Islet of Langerhans (tissue), 1 donor: ENCODE measurements around the gene RSPH3.
"Not testable (repeated sequence)": the region's sequence is repeated elsewhere in the genome, so short reads cannot be mapped to it uniquely, and the experiment has no call there.

Experiments used
- FAIRE-seq: peaks from one replicate; lab custom pipeline; 2011; peaks lifted over from hg19 to GRCh38; lab: Jason Lieb, UNC

The RSPH3 gene

DNA sequence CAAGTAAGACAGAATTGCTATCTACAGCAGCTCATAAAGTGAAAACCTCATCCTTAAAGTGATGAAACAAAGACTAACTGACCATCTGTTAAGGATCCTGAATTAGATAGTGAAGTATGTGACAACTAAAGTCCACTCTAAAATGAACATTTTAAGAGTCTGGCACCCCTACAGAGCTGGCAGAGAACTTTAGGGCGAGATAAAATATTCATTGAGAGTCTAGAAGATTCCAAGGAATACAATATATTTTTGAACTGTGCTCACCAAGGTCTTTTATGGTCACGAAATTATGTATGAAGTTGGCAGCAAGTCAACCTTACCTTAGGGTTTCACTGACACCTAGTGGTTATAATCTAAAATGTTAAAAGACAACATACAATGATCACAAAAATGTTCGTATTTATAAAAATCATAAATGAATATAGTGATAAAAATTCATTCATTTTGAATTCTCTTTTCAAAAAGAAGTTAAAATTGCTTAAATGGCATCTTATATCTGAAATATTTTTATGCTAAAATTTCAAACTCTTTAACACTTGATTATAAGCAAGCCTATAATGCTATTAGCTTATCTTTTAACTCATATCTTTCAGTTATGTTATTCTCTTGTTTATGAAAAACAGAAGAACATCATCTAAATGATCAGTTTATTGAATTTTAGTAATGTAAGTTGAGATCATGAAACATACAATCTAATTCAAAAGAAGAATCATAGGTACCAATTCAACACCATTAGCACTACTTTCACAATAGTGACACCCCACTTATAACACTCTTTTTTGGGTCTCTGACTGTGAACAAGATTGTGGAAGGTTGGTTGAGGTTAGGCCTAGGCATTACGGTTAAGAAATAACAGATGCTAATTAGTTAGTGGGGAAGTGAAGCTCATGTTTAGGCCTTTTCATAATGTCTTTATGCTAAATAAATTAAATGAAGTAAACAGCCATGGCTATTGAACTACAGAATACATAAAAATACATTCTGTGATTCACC is 27.5 kb downstream of the RSPH3 start:
- peak; percentile 100 for FAIRE-seq

DNA sequence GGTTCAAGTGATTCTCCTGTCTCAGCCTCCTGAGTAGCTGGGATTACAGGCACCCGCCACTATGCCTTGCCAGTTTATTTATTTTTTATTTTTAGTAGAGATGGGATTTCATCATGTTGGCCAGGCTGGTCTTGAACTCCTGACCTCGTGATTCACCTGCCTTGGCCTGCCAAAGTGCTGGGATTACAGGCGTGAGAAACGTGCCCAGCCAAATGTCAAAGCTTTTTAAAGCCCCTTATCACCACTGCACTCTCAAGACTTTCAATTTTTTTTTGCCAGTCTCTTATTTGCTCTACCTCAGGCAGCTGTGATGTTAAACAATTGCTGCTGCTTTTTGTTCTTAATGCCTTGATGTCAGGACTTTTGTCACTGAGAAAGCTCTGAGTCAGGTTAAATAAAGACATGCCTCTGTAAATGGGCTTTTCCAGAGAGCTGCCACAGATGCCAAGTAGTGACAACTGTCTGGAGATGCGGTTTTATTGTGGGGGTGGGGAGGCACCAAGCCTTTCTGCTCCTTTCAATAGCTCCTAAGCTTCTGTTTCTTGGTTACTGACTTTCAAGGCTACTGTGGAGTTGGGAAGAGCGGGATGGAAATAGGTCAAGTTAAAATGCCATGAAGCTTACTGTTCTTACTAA is 29.2 kb downstream of the RSPH3 start:
- no peak for FAIRE-seq

DNA sequence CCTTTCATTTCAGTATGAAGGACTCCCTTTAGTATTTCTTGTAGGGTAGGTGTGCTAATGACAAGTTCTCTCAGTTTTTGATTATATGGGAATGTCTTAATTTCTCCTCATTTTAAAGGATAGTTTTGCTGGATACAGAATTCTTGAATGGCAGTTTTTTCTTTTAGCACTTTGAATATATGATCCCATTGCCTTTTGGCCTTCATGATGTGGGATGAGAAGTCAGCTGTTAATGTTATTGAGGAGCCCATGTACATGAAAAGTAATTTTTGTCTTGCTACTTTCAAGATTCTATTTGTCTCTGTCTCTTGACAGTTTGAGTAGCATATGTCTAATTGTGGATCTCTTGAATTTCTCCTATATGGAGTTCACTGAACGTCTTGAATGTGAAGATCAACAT is 30.9 kb downstream of the RSPH3 start:
- FAIRE-seq, result no peak

DNA sequence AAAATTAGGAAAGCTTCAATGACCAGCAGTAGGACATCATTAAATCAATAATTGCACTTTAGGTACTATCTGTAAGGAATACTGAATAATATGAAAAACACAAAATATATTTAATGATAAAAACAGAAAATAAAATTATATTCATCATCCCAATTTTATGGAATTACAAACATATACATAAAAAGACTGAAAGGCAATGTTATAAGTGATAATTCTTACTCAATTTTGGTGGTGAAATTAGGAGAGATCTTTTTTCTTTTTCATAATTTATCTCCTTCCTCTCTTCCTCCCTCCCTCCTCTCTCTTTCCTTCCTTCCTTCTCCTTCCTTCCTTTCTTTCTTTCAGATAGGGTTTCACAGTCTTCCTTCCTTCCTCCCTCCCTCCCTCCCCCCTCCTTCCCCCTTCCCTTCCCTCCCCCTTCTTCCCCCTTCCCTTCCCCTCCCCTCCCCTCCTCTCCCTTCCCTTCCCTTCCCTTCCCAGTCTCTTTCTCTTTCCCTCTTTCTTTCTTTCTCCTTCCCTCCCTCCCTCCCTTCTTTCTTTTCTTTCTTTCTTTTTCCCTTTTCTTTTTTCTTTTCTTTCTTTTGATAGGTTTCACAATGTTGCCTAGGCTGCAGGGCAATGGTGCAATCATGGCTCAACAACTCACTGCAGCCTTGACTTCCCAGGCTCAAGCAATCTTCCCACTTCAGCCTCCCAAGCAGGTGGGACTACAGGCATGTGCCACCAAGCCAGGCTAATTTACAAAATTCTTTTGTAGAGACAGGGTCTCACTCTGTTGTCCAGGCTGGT is 36.8 kb downstream of the RSPH3 start:
- FAIRE-seq, result no peak

DNA sequence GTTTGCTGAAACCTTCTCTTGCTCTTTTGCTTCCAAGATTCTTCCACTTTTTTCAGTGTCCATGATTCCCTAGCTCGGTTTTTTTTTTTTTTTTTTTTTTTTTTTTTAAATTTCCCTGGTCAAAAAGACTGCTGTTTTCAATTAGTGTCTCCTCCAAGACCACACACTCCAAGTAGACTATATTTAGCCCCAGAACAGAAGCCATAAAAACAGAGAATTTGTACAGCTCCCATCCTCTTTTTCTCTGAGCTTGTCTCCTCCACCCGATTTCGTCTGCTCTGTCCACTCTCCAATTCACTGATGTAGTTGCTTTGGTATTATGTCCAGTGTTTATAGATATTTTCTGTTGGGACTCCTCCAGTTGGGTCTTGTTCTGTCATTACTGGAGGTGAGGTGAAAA is 37.6 kb downstream of the RSPH3 start:
- no peak for FAIRE-seq

DNA sequence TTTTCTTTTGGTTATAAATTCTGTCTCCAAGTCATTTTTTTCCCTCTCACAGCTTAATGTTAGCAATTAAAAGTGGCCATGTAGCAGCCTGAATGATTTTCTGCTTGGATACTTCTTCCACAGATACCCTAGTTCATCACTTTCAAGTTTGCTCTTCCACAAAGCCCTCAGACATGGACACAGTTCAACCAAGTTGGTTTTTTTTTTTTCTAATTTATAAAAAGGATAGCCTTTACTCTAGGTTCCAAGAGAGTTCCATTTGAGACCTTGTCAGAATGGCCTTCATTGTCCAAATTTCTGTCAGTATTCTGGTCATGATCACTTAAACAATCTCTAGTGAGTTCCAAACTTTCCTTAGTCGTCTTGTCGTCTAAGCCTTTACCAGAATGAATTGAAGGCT is 40.0 kb downstream of the RSPH3 start:
- FAIRE-seq, result no peak

DNA sequence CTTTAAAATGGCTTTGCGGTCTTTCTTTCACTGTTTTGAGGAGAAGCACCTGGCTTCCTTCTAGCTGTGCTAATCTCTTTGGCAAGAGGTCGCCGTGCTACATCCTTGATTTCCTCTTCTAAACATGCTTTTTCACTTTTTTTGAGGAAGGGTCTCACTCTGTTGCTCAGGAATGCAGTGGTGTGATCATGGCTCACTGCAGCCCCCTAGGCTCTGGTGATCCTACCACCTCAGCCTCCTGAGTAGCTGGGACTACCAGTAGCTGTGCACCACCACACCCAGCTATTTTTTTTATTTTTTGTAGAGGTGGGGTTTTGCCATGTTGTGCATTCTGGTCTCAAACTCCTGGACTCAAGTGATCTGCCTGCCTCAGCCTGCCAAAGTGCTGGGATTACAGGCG is 40.5 kb downstream of the RSPH3 start:
- FAIRE-seq, result no peak

DNA sequence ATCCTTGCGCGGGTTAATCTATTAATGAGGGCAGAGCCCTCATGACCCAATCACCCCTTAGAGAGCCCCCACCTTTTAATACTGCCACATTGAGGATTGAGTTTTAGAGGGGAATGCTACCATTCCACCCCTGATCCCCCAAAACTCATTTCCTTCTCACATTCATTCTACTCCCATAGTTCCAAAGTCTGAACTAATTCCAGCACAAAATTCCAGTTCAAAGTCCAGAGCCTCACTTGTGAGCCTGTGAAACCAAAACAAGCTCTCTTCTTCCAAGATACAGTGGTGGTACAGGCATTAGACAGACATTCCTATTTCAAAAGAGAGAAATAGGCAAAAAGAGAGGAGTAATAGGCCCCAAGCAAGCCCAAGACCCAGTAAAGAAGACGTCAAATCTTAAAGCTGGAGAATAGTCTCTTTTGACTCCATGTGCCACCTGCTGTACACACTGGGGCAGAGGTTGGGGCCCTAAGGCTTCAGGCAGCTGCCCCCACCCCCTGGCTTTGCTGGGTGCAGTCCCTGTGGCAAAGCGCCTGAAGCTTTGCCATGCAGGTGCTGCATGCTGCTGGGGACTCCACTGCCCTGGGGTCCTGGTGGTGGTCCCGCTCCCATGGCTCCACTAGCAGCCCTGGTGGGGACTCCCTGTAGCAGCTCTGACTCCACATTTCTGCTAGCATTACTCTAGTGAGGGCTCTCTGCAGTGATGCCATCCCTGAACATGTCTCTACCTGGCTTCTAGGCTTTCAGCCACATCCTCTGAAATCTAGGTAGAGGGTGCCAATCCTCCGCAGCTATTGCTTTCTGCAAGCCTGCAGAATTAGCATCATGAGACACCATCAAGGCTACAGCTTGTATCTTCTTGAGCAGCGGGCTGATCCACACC is 41.3 kb downstream of the RSPH3 start:
- FAIRE-seq, result no peak

DNA sequence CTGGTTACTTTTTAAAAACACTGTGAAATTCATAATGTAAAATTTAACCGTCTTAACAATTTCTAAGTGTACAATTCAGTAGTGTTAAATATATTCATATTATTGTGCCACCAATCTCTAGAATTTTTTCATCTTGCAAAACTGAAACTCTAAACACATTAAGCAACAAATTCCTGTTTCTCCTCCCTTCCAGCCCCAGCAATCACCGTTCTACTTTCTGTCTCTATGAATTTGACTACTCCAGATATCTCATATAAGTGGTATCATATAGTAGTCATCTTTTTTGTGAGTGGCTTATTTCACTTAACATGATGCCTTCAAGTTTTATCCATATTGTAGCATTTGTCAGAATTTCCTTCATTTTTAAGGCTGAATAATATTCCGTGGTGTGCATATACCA is 44.7 kb downstream of the RSPH3 start:
- no peak for FAIRE-seq

DNA sequence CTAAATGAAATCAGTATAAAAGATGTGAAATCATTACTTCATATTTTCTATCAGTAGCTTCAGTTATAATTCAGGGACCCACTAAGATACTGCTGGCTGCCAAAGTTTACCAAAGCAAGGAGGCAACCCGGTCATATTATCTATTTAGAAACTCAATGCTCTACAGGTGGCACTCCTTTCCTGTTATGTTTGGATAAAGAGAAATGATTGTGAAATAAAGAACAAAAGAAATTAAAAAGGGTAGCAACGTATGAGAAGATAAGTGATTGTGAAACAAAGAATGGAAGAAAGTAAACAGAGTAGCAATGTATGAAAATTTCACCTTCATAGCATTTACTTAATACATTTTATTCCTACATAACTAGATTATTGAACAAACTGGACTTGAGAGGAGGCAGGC is 45.2 kb downstream of the RSPH3 start:
- FAIRE-seq, result no peak

DNA sequence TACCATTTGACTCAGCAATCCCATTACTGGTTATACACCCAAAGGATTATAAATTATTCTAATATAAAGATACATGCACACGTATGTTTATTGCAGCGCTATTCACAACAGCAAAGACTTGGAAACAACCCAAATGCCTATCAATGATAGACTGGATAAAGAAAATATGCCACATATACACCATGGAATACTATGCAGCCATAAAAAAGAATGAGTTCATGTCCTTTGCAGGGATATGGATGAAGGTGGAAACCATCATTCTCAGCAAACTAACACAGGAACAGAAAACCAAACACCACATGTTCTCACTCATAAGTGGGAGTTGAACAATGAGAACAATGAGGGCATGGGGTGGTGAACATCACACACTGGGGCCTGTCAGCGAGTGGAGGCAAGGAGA is 48.0 kb downstream of the RSPH3 start:
- FAIRE-seq, result not testable (repeated sequence)

DNA sequence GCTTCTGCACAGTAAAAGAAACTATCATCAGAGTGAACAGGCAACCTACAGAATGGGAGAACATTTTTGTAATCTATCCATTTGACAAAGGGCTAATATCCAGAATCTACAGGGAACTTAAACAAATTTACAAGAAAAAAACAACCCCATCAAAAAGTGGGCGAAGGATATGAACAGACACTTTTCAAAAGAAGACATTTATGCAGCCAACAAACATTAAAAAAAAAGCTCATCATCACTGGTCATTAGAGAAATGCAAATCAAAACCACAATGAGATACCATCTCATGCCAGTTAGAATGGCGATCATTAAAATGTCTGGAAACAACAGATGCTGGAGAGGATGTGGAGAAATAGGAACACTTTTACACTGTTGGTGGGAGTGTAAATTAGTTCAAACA is 48.4 kb downstream of the RSPH3 start:
- FAIRE-seq, result not testable (repeated sequence)

DNA sequence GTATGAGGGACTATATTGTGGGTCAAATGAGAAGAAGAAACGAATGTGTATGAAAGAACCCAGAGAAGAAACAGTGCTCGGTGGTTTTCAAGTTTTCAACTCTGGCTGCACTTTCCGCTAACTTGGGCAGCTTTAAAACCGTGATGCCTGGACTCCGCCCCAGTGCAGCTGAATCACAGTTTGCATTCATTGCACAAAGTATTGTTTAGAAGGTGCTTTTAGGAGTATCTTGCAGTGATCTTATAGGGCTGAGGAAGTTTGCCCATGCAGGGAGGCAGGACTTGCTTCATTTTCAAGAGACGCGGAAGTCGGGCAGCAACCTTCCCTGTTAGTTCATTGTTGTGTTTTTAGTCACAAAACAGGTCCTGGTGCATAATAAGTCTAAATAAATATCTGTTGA is 52.7 kb downstream of the RSPH3 start:
- FAIRE-seq, result no peak

DNA sequence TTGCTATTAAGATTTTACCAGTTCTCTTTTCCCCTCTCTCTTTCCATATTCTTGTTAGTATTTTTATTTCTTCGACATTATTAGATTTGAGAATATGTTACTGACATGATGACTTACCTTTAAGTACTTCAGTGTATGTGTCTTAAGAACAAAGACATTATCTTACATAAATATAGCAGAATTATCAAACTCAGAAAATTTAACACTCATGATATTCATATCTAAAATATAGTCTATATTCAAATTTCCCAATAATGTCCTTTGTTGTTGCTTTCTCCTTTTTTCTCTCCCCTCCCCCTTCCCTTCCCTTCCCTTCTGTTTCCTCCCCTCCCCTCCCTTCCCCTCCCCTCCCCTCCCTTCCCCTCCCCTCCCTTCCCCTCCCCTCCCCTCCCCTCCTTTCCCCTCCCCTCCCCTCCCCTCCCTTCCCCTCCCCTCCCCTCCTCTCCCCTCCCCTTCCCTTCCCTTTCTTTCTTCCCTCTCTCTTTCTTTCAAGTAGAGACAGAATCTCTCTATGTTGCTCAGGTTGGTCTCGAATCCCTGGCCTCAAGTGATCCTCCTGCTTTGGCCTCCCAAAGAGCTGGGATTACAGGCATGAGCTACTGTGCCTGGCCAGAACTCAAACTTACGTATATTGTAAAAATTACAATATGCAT is 56.5 kb downstream of the RSPH3 start:
- FAIRE-seq, result no peak

DNA sequence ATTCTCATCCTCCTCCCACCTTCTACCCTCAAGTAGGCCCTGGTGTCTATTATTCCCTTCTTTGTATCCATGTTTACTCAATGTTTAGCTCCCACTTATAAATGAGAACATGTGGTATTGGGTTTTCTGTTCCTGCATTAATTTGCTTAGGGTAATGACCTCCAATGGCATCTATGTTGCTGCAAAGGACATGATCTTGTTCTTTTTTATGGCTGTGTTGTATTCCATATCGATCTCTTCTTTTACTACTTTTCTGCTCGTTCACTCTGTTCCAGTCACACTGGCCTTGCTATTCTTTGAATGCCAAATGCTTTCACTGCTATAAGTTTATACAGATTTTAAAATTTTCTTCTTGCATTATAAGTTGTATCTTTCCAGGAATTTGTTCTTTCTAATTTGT is 57.7 kb downstream of the RSPH3 start:
- no peak for FAIRE-seq

DNA sequence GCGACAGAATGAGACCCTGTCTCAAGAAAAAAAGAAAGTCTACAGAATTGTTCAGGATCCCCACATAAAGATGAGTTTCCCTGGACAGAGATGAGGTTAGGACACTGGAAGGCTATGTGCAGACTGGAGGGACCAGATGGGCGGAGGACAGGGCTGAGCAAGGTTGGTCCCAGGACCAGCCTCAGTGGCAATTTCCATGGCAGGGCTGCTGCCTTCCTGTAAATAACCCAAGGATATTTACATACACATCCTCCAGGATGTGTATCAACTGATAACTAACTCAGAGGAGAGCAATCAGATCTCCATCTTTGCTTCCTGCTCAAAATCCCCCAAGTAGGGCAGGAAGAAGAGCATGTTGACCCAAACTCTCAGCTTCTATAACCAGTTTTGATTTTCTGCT is 58.8 kb downstream of the RSPH3 start:
- FAIRE-seq, result no peak

DNA sequence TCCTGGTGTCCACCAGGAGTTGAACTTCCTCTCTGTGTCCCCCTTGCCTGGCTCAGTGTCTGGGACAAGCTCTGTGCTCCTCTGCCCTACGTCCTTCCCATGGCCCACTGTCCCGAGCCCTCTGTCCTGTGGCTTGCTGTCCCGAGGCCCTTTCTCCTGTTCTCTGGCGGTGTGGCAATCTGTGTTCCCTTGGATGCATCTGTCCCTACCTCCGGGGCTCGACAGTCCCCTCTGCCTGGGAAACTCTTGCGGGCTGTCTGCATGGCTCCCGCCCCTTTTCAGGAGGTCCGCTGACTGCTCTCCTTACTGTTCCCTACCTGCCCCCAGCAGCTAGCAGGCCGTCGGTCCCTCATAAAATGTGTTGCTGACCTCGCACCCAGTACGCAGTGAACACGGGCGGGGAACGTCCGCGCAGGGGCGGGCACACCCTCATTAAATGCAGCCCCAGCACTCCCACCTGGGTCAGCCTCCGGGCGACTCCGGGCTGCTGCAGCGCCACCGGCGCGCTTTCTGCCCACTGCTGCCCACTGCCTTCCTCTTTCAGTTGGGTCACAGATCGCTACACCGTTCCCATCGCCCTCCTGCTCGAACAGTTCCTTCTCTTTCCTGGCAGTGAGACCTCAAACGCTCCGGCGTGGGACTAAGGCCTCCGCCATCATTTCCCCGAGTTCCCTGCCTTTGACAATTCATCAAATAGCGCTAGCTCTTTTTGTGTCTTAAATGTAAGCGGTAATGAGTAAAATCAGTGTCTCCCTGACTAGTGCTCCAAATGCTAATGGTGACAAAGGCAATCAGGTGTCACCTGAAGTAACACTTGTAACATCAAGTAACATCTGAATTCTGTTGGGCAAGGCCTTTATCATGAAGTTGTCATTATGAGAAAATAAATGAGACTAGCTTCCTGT is 60.5 kb downstream of the RSPH3 start:
- no peak for FAIRE-seq

DNA sequence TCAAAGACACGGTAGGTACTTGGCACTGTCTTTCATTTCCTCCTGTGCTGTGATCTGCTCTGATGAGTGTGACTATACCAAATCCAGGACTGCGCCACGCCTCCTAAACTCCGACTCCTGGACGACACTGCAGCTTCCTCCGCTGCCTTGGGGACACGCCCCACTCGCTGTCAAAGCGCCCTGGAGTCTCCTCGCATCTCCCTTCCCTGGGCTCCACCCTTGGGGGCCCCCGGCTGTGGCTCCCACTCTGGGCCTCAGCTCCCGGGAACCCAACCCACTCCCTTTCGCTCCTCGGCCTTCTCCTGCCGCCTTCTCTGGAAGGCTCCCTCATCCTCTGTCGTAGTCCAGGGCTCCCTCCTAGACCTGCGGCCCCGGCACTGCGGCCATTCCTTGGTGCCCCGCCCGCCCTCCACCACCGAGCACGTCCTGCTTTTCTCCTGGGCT is 61.2 kb downstream of the RSPH3 start:
- FAIRE-seq, result no peak

DNA sequence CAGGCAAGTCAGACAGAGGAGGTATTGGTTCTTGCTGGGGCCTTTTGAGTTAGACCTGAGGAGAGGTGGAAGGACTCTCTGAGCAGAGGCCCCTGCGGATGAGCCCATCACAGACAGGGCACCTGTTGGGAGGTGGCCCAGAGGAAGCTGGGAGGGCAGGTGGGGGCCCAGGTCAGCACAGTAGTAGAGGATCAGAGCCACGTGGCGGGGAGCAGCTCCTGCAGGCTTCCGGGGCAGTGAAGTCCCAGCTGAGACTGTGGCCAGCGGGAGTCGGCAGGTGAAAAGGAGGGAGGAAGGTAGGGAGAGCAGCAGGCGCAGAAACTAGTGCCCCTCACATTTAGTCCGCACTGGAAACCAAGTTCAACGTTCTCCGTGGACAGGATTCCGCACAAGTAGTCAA is 61.8 kb downstream of the RSPH3 start:
- no peak for FAIRE-seq

DNA sequence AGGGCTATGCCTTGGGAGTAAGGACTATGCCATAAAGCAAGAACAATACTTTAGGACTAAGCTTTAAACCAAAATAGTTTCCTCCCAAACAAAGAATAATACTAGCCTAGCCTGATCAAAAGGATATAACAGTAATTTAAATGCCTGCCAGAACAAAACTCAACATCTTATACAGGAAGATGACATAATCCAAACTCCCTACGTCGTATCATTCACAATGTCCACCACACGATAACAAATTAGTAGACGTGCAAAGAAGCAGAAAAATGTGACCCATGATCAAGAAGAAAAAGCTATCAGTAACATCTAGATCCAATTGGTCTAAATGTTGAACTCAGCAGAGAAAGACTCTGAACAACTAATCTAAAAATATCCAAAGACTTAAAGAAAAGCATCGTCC is 65.8 kb downstream of the RSPH3 start:
- no peak for FAIRE-seq
